HL-60 (cell line): ENCODE measurements around the gene SLC25A11.

Experiments
- DNase-seq, 2 experiments: peaks; one replicate each; pipeline ENCODE4 v3.0.0-alpha.2; 2010 to 2020; ENCODE audit warnings: low read depth in 1 of 2, low spot score in 1 of 2
- H3K27ac ChIP-seq: fragments of 250-450 bp; sonication (Bioruptor Pico); replicated peaks from 2 replicates; pipeline ENCODE4 v1.5.1; 2020; ENCODE audit warnings: mild to moderate bottlenecking, moderate library complexity
- H3K27me3 ChIP-seq: fragments of 250-450 bp; sonication (Bioruptor Pico); 2 replicates; pipeline ENCODE4 v1.5.1; 2021; ENCODE audit warnings: mild to moderate bottlenecking, moderate library complexity; ENCODE audit not compliant: insufficient read depth, poor library complexity, severe bottlenecking
- H3K4me3 ChIP-seq: replicated peaks from 2 replicates; pipeline ENCODE4 v1.5.1; 2011; ENCODE audit warnings: mild to moderate bottlenecking, control low read depth, low read length; ENCODE audit not compliant: insufficient read depth
- CTCF ChIP-seq: IDR thresholded peaks from one replicate; pipeline ENCODE4 v1.5.1; 2011; ENCODE audit warnings: low read length, control low read depth, inconsistent platforms; ENCODE audit not compliant: insufficient read depth
- GABPA ChIP-seq: IDR thresholded peaks from 2 replicates; pipeline ENCODE4 v1.6.1; 2012; ENCODE audit warnings: low read depth
- POLR2AphosphoS5 ChIP-seq: IDR thresholded peaks from 2 replicates; pipeline ENCODE4 v1.6.1; 2012; ENCODE audit warnings: low read depth
- REST ChIP-seq: IDR thresholded peaks from 2 replicates; pipeline ENCODE4 v1.6.1; 2012; ENCODE audit warnings: low read depth; ENCODE audit not compliant: insufficient replicate concordance
- SPI1 ChIP-seq: IDR thresholded peaks from 2 replicates; pipeline ENCODE4 v1.6.1; 2012; ENCODE audit warnings: low read depth, mild to moderate bottlenecking, borderline replicate concordance

SLC25A11 gene

GRCh38 chr17:4978726-4979125 lies 38.9 kb upstream of the SLC25A11 start:
- Histone ChIP-seq H3K27me3 (no peaks in the 10 kb centered on the region), H3K4me3 (no peak overlapping the region), H3K27ac (peak overlapping the region; percentile 40)
- DNase-seq, result peak in 1 of 2 experiments; percentile 55
- TF ChIP-seq GABPA (no peak), REST (no peak), SPI1 (peak; percentile 54; the same call in 1 of the 2 replicates)

- TF ChIP-seq REST (no peak), GABPA (no peak), POLR2AphosphoS5 (no peak), CTCF (no peak), SPI1 (no peak)
- H3K27ac ChIP-seq, result no peak overlapping the region
- DNase-seq, result no peak
- H3K4me3 ChIP-seq, result no peak overlapping the region
- no peaks in the 10 kb centered on the region for H3K27me3 ChIP-seq
These were observed 34.3 kb upstream of the SLC25A11 start for GRCh38 chr17:4974115-4974670.

- no peak for DNase-seq
- Histone ChIP-seq H3K27me3 (no peaks in the 10 kb centered on the region), H3K27ac (no peak overlapping the region), H3K4me3 (no peak overlapping the region)
- TF ChIP-seq POLR2AphosphoS5 (no peak), CTCF (no peak), SPI1 (no peak), REST (no peak), GABPA (no peak)
These were observed 33.6 kb upstream of the SLC25A11 start for GRCh38 chr17:4973256-4974114.
